Measurements from ENCODE around the gene ZNF804B.
"Not testable (repeated sequence)": the region's sequence is repeated elsewhere in the genome, so short reads cannot be mapped to it uniquely, and the experiment has no call there.

ZNF804B gene

DNA sequence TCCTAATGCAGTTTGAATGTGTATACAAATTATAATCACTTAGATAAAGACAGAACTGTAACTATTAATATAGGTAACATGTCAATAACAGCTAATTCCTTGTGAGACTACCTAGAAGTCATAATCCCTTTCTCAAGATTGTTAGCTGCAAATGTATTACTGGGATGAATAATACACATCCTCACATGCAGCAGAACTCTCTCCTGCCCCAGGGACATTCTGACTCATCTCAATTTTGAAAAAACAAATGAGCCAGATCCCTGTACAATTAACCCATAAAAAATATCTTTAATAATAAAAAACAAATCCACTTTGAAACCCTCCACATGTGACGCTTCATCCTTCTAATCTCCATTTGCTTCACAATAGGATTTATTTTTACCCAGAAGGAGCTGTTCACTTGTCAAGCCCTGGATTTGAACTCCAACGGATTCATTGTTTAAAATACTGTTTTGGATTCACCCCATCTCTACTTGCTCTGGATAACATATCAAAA lies 464.4 kb downstream of the ZNF804B start:
- no peak for DNase-seq (ENCODE audit: low read depth, low spot score)
- CTCF ChIA-PET: no interaction called here
- TF ChIP-seq, protein P1, sequence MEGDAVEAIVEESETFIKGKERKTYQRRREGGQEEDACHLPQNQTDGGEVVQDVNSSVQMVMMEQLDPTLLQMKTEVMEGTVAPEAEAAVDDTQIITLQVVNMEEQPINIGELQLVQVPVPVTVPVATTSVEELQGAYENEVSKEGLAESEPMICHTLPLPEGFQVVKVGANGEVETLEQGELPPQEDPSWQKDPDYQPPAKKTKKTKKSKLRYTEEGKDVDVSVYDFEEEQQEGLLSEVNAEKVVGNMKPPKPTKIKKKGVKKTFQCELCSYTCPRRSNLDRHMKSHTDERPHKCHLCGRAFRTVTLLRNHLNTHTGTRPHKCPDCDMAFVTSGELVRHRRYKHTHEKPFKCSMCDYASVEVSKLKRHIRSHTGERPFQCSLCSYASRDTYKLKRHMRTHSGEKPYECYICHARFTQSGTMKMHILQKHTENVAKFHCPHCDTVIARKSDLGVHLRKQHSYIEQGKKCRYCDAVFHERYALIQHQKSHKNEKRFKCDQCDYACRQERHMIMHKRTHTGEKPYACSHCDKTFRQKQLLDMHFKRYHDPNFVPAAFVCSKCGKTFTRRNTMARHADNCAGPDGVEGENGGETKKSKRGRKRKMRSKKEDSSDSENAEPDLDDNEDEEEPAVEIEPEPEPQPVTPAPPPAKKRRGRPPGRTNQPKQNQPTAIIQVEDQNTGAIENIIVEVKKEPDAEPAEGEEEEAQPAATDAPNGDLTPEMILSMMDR (IDR thresholded peaks at IDR 0.05; ENCODE audit: insufficient read depth, low read length, missing control alignments): no peak
- POLR2A ChIA-PET: no interaction called here
- H3K4me3 ChIP-seq (ENCODE audit: low read depth, low read length): no peak overlapping the region

DNA sequence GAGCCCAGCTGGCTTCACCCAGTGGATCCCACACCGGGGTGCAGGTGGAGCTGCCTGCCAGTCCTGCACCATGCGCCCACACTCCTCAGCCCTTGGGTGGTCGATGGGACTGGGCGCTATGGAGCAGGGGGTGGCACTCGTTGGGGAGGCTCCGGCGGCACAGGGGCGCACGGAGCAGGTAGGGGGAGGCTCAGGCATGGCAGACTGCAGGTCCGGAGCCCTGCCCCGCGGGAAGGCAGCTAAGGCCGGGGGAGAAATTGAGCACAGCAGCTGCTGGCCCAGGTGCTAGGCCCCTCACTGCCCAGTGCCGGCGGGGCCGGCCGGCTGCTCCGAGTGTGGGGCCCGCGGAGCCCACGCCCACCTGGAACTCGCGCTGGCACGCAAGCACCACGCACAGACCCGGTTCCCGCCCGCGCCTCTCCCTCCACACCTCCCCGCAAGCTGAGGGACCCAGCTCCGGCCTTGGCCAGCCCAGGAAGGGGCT lies 469.2 kb downstream of the ZNF804B start:
- H3K4me3 ChIP-seq (ENCODE audit: low read depth, low read length); DNase-seq (ENCODE audit: low read depth, low spot score); POLR2A ChIA-PET; CTCF ChIA-PET: not testable (repeated sequence)

DNA sequence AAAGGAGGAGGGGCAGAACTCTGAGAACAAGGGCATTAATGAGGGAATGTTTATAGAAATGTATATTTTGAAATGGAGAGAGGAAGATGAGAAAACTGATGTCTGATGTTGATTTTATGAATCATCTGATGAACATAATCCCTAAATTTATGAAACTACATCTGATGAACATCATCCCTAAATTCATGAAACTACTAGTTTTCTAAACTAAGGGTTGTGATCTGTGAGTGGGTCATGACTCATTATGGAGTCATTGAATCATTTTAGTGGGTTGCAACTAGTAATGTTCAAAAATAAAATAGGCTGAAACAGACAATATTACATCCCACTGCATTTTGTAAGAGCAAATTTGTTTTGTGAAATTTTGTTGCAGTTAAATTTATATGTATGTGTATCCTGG lies 478.7 kb downstream of the ZNF804B start:
- peak; percentile 26 for DNase-seq (ENCODE audit: low read depth, low spot score)
- ChIA-PET CTCF (no interaction called here), POLR2A (no interaction called here)
- TF ChIP-seq, protein P1 (IDR thresholded peaks at IDR 0.05; ENCODE audit: insufficient read depth, low read length, missing control alignments): no peak
- H3K4me3 ChIP-seq (ENCODE audit: low read depth, low read length): no peak overlapping the region

GRCh38 chr7:89246196-89246595 lies 486.7 kb downstream of the ZNF804B start:
- TF ChIP-seq, protein P1 (IDR thresholded peaks at IDR 0.05; ENCODE audit: insufficient read depth, low read length, missing control alignments): no peak
- POLR2A ChIA-PET: no interaction called here
- CTCF ChIA-PET: no interaction called here
- H3K4me3 ChIP-seq (ENCODE audit: low read depth, low read length): no peak overlapping the region
- no peak for DNase-seq (ENCODE audit: low read depth, low spot score)

DNA sequence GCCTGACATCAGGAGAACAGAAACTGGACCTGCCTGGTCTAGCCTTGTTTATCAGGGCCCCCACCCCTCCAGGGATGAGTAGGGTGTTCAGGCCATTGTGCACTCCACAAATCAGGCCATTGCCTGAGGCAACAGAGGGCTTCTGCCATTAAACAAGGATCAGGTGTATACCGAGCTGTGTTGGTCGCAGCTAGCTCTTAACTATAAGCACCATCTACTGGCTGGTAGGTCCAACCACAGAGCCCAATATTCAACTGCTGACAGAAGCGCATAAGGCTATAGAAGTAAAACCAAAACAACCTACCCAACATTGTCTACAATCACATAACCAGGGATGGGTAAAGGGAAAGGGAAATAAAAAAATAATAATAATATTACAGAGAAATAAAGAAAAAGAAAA lies 487.7 kb downstream of the ZNF804B start:
- ChIA-PET POLR2A (no interaction called here), CTCF (no interaction called here)
- TF ChIP-seq, protein P1 (IDR thresholded peaks at IDR 0.05; ENCODE audit: insufficient read depth, low read length, missing control alignments): no peak
- H3K4me3 ChIP-seq (ENCODE audit: low read depth, low read length): no peak overlapping the region
- no peak for DNase-seq (ENCODE audit: low read depth, low spot score)

DNA sequence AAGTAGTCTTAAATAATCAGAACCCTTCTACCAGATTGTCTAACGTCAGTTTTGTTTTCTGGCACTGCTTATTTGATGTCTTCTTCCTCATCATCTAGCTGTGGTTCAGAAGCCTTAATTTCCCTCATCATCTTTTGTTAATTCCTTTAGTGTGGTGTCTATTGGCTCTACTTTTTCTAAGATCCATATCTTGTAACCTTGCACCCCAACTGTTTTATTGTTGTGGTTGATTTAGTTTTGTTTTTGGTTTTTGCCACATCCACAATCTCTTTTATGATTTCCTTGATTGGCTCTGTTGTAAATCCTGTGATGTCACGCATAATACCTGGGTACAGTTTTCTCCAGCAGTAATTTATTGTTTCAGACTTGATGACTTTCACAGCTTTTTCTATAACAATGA lies 499.6 kb downstream of the ZNF804B start:
- TF ChIP-seq, protein P1 (IDR thresholded peaks at IDR 0.05; ENCODE audit: insufficient read depth, low read length, missing control alignments): no peak
- no peak for DNase-seq (ENCODE audit: low read depth, low spot score)
- ChIA-PET CTCF (no interaction called here), POLR2A (no interaction called here)
- no peak overlapping the region for H3K4me3 ChIP-seq (ENCODE audit: low read depth, low read length)

- TF ChIP-seq, protein P1 (IDR thresholded peaks at IDR 0.05; ENCODE audit: insufficient read depth, low read length, missing control alignments): no peak
- H3K4me3 ChIP-seq (ENCODE audit: low read depth, low read length): no peak overlapping the region
- ChIA-PET CTCF (no interaction called here), POLR2A (no interaction called here)
- DNase-seq (ENCODE audit: low read depth, low spot score): no peak
These were observed 504.6 kb downstream of the ZNF804B start for GRCh38 chr7:89264126-89264525.
